ENCODE measurements around the gene CBFB. TPM values are rescaled to one million over a fixed set of nuclear protein-coding genes. Genes with fewer than 3 reads are reported as not detected.

CBFB gene
- total RNA-seq, 1 experiment from 2014 or later = 87.1 TPM

DNA sequence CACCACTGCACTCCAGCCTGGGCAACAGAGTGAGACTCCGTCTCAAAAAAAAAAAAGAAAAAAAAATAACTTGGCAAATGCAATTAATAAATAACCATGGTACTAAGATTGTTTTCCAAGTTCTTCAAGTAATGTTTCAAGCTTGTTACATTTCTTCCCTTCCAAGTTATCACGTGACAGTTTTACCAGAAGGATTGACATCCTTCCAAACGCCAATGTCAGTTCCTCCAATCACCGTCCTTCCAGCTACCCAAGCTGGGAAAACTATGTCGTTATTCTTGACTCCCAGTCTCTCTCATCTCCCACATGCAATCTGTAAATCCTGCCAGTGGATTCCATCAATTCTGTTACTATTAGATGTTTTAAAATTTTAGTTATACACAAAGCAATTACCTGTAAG lies 76.9 kb downstream of the CBFB start:
- ChIA-PET POLR2A (interaction anchor here (0.7 to 1.1 kb wide), 2 partner anchors 11 to 87 kb away, joined by 3 to 4 read pairs; no protein-coding TSS in a partner anchor), CTCF (interaction anchor here (0.6 to 2.2 kb wide), 7 partner anchors 54 to 373 kb away, joined by 3 to 6 read pairs (median 3); partner anchors contain the start of genes ELMO3, FBXL8 and TRADD)
- intact Hi-C loops (cut with micrococcal nuclease) = no loop called here
- H3K4me1 Mint-ChIP-seq (ENCODE audit: insufficient read depth, unreplicated experiment) = peaks cover 9% of the 10 kb centered on the region
- peaks cover 8% of the 10 kb centered on the region for H3K36me3 Mint-ChIP-seq (ENCODE audit: insufficient read depth, unreplicated experiment)
- no peak overlapping the region for H3K27ac Mint-ChIP-seq (ENCODE audit: low read depth, unreplicated experiment)
- DNase-seq (ENCODE audit: unreplicated experiment) = no peak
- no peaks in the 10 kb centered on the region for H3K27me3 Mint-ChIP-seq (ENCODE audit: insufficient read depth, unreplicated experiment)
- H3K9me3 Mint-ChIP-seq (ENCODE audit: unreplicated experiment) = no peaks in the 10 kb centered on the region
- BruUV-seq (replicated peaks) = no TSS peak
- TF ChIP-seq, protein P1, sequence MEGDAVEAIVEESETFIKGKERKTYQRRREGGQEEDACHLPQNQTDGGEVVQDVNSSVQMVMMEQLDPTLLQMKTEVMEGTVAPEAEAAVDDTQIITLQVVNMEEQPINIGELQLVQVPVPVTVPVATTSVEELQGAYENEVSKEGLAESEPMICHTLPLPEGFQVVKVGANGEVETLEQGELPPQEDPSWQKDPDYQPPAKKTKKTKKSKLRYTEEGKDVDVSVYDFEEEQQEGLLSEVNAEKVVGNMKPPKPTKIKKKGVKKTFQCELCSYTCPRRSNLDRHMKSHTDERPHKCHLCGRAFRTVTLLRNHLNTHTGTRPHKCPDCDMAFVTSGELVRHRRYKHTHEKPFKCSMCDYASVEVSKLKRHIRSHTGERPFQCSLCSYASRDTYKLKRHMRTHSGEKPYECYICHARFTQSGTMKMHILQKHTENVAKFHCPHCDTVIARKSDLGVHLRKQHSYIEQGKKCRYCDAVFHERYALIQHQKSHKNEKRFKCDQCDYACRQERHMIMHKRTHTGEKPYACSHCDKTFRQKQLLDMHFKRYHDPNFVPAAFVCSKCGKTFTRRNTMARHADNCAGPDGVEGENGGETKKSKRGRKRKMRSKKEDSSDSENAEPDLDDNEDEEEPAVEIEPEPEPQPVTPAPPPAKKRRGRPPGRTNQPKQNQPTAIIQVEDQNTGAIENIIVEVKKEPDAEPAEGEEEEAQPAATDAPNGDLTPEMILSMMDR (IDR thresholded peaks at IDR 0.05; ENCODE audit: unreplicated experiment) = no peak
- H3K4me3 Mint-ChIP-seq (ENCODE audit: unreplicated experiment) = no peak overlapping the region

DNA sequence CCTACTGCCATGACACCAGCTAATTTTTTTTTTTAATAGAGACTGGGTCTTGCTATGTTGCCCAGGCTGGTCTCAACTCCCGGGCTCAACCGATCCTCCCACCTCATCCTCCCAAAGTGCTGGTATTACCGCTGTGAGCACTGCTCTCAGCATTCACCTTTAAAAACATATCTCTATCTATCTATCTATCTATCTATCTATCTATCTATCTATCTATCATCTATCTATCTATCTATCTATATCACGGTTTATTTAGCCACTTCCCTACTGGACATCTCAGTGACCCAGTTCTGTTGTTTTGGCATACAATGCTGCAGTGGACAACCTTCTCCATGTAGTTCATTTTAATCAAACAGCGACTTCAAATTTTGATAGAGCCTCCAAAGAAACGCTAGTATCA lies 79.5 kb downstream of the CBFB start:
- no TSS peak for BruUV-seq (replicated peaks)
- Mint-ChIP-seq H3K4me1 (ENCODE audit: insufficient read depth, unreplicated experiment) (peaks cover 23% of the 10 kb centered on the region), H3K27ac (ENCODE audit: low read depth, unreplicated experiment) (no peak overlapping the region), H3K36me3 (ENCODE audit: insufficient read depth, unreplicated experiment) (peaks cover 21% of the 10 kb centered on the region), H3K9me3 (ENCODE audit: unreplicated experiment) (no peaks in the 10 kb centered on the region), H3K4me3 (ENCODE audit: unreplicated experiment) (no peak overlapping the region), H3K27me3 (ENCODE audit: insufficient read depth, unreplicated experiment) (no peaks in the 10 kb centered on the region)
- ChIA-PET POLR2A (interaction anchor here (0.6 kb wide), 1 partner anchor 124 kb away, joined by 3 read pairs; no protein-coding TSS in a partner anchor), CTCF (interaction anchor here (0.7 to 1.2 kb wide), 3 partner anchors 47 to 131 kb away, joined by 3 to 5 read pairs (median 4); no protein-coding TSS in a partner anchor)
- TF ChIP-seq, protein P1 (IDR thresholded peaks at IDR 0.05; ENCODE audit: unreplicated experiment) = no peak
- no peak for DNase-seq (ENCODE audit: unreplicated experiment)
- intact Hi-C loops (cut with micrococcal nuclease) = no loop called here

DNA sequence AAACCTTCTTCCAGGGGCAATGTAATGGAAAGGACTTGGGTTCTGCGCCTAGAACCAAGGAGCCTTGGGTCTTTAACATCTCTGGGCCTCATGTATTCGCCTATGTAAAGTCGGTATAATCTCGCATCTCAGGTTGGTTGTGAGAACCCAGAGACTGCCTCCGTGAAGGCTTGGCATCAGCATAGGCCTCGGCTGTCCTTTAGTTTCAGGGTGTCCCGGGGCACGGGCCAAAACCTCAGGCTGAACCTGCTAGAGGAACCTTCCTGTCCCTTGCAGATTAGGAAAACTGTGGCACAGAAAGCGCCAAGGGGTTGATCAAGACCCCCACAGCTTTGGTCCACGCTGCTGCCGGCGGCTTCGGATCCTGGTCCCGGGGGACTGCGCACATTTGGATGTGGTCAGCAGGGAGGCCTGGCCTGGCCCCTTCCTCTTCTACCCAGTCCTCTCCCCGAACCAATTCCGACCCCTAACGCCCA lies 80.0 kb downstream of the CBFB start:
- no peak for DNase-seq (ENCODE audit: unreplicated experiment)
- Mint-ChIP-seq H3K27ac (ENCODE audit: low read depth, unreplicated experiment) (peak overlapping the region; percentile 80), H3K4me1 (ENCODE audit: insufficient read depth, unreplicated experiment) (peaks cover 22% of the 10 kb centered on the region), H3K9me3 (ENCODE audit: unreplicated experiment) (no peaks in the 10 kb centered on the region), H3K27me3 (ENCODE audit: insufficient read depth, unreplicated experiment) (no peaks in the 10 kb centered on the region), H3K4me3 (ENCODE audit: unreplicated experiment) (peak overlapping the region; percentile 82), H3K36me3 (ENCODE audit: insufficient read depth, unreplicated experiment) (peaks cover 16% of the 10 kb centered on the region)
- BruUV-seq (replicated peaks) = no TSS peak
- POLR2A ChIA-PET = interaction anchor here (0.5 to 1.7 kb wide), 5 partner anchors 16 to 78 kb away, joined by 3 to 5 read pairs (median 3); no protein-coding TSS in a partner anchor
- intact Hi-C loops (cut with micrococcal nuclease) = no loop called here
- TF ChIP-seq, protein P1 (IDR thresholded peaks at IDR 0.05; ENCODE audit: unreplicated experiment) = no peak
- CTCF ChIA-PET = no interaction called here

DNA sequence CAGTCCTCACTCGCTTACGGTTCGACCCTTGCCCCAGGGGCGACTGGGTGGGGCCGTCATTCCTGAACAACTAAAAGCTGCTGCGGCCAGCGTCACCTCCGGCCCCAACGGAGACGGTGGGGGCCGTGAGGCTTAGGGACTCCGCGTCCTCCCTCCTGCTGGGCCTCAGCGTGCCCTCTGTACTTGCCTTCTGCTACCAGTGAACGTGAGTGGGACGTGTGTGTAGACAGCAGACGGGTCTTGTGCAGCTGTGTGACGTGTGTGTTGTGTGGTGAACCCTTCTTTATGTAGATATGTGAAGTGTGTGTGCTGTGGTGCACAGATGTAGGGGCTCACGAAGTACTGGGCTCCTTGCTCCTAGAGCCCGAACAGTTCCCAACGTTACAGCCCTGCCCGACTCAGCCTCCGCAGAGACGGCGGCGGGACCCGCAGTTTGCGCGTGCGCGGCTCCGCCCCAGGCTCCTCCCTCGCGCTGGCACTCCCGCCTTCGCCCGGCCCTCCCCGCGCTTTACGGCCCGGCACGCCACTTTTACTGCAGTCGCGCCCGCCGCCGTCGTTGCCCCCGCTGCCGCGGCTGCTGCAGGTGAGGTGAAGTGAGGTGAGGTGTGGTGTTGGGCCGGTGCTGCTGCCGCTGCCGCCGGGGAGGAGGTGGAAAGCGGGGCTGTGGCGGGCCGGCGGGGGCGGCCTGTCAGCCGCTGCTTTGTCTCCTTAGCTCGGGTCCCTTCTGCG lies 80.6 kb downstream of the CBFB start, which contains the start of gene PHAF1:
Gene PHAF1, plus strand, starts transcription at position 535 of the 729 bp plus-strand sequence. CDS start 235 bp downstream, outside the sequence.
- intact Hi-C loops (cut with micrococcal nuclease) = no loop called here
- Mint-ChIP-seq H3K27me3 (ENCODE audit: insufficient read depth, unreplicated experiment) (no peaks in the 10 kb centered on the region), H3K36me3 (ENCODE audit: insufficient read depth, unreplicated experiment) (peaks cover 15% of the 10 kb centered on the region), H3K27ac (ENCODE audit: low read depth, unreplicated experiment) (peak within 1 kb of the TSS; percentile 80), H3K4me3 (ENCODE audit: unreplicated experiment) (peak within 1 kb of the TSS; percentile 82), H3K4me1 (ENCODE audit: insufficient read depth, unreplicated experiment) (peaks cover 24% of the 10 kb centered on the region), H3K9me3 (ENCODE audit: unreplicated experiment) (no peaks in the 10 kb centered on the region)
- POLR2A ChIA-PET = interaction anchor here (0.5 to 2.6 kb wide), 11 partner anchors 16 to 1977 kb away, joined by 3 to 10 read pairs (median 3); partner anchors contain the start of genes FBXL8, NOL3 and TRADD
- CTCF ChIA-PET = interaction anchor here (1.2 kb wide), 1 partner anchor 8 kb away, joined by 5 read pairs; no protein-coding TSS in a partner anchor
- BruUV-seq (replicated peaks) = no TSS peak
- TF ChIP-seq, protein P1 (IDR thresholded peaks at IDR 0.05; ENCODE audit: unreplicated experiment) = no peak
- DNase-seq (ENCODE audit: unreplicated experiment) = peak; percentile 88
